Measurements from ENCODE around the gene ZNF138.
"Not testable (repeated sequence)": the region's sequence is repeated elsewhere in the genome, so short reads cannot be mapped to it uniquely, and the experiment has no call there.

Gene ZNF138

DNA sequence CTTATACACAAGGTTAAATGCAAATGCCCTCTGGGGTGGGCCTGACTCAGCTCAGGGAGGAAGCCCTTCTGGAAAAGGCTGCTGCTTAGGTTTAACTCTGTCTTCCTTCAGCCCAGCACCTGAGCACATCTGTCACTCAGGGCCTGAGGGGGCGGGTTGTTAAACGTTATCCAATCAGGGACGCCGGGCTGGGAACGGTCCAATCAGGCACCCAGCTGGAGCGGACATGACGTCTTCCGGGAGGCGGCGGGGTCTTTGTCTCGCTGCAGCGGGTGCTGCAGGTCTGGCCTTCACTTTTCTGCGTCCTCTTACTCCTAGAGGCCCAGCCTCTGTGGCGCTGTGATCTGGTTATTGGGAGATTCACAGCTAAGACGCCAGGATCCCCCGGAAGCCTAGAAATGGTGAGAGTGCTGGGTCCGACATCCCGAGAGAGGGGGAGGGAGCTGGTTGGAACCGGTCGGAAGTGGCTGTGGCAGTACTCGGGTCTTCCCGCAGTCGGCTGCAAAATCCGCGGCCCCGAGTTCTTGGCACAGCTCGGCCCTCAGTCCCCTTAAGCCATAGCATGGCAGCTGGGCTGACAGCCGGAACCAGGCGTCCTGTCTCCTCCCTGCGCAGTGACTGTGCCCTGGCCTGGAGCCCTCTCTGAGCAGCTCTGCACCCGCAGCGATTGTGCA, at the start of gene ZNF138:
Gene ZNF138 (plus strand): TSS at position 258 of the 674 bp plus-strand sequence. CDS start 141 bp downstream, at position 399.
- peak; percentile 64 for DNase-seq

DNA sequence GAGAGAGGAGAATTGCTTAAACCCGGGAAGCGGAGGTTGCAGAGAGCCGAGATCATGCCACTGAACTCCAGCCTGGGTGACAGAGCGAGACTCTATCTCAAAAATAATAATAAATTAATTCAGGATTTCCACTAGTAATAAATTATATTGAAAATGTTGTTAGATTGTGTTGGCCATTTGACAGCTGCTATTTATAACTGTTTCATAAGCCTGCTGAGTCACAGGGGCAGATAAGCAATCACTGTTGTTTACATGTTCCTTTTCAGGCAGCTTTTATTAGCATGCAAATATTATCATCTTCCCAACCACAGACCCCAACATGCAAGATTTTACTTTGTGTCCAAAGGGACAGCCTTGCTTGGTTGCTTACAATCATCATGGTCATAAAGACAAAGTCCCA, 49.5 kb upstream of the ZNF138 start:
- DNase-seq, result no peak

DNA sequence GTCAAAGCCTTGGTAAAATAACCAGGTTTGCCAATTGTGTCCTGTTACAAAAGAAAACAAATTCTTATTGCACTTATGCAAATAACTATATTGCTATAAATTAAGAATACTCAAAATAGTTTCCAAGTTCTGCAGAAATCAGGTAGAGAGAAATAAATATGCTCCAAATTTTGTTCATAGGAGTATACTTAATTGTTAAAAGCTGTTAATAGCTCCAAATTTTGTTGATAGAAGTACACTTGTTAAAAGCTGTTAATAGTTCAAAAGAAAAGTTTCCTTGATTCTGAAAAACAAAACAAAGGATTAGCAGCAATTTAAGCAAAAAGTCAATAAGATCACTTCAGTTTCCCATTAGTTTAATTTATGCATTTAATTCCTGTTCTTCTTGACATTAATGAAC, 46.4 kb upstream of the ZNF138 start:
- DNase-seq, result no peak

DNA sequence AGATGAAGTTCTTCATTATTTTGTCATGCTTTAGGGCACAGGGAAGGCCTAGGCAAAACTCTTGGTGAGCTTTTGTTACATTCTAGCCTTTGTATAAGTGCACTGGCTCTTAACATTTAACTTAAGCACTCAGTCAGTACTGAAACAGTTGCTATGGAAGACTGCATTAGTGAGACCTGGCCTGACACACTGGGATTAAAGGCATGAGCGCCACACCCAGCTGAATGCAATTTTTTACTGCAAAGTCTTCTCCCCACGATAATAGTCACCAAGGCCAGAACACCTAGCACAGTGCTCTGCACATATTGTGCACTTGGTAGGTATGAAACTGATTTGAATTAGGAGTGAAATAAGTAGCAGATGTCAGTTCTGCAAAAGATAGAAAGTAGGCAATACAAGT, 41.2 kb upstream of the ZNF138 start:
- no peak for DNase-seq

DNA sequence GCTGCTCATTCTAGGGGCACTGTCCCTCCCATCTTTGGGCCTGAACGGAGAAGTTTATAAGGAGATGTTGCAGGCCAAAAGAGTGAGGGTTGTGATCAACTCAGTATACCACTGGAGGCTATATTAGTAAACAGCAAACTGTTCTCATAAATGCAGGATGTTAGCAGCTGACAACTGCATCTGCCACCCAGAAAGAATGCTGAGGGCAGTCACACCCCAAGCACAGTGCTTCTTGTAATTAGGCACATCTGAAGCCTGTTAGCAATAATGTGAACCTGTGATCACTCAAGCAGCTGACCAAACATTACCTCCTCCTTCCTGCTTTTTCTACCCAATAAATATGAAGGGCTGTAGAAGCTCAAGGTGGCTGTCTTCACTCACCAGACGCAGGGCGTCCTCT, 38.4 kb upstream of the ZNF138 start:
- DNase-seq, result no peak

DNA sequence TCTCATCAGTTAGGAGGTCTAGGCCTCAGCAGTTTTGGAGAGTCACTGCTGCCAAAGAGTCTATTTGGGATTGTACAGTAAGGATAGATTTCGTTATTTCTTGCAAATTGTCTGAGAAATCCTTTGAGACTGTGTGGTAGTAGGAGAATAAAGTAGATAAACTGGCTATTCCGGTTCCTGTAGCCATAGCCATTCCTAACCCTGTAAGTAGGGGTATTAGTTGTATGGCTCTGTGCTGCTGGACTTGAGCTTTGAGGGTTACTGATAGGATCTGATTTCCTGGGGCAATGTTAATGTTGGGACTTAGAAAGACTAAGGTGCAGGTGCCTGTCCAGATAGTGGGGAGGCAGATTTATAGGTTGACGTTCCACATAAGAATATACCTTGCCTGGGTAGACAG, 36.1 kb upstream of the ZNF138 start:
- no peak for DNase-seq

DNA sequence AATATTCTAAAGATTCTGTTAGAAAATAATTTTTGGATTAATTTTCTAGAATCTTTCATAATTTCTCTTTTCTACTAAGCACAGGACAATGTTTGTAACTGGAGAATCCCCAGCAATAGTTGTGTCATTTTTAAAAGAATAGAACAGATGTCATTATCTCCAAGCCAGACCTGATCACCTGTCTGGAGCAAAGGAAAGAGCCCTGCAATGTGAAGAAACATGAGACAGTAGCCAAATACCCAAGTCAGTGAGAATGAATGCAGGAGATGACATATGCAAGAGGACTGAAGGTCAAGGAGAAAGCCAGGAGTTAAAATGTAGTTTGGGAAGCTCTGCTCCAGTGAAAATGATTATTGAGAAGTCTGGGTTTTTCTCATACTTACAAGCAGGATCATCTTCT, 25.4 kb upstream of the ZNF138 start:
- DNase-seq, result no peak

DNA sequence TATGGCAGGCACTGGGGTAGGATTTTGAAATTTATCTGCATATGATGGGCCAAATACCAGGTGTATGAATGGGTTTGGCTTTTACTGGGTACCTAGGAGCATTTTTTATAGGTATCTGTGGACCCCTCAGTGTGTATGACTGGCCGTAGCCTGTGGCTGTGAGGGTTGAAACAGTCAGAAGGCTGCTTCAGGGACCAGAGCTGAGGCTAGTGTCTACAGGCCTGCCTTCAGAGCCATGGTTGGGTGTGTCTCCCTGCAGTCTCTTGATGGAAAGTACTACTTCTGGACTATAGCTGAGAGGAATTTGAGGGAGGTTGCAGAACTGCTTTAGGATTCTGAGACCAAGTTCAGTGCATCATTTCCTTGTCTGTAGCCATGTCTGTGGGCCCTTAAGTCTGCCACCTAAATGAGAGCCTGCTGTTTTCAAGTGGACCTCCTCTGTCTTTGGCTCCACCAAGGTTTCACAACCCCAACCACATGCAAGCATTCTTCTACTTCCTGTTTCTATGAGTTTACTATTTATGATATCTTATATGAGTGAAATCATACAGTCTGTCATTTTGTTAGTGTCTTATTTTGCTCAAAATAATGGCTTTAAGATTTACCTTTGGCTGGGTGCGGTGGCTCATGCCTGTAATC, 19.9 kb upstream of the ZNF138 start:
- no peak for DNase-seq

DNA sequence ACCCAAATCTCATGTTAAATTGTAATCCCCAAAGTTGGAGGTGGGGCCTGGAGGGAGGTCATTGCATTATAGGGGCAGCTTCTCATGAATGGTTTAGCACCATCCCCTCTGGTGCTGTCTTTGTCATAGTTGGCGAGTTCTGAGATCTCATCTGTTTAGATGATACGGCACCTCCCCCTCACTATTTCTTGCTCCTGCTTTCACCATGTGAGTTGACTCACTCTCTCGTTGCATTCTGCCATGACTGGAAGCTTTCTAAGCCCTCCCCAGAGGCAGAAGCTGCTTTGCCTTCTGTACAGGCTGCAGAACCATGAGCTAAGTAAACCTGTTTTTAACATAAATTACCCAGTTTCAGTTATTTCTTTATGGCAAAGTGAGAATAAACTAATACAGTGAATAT, 18.9 kb upstream of the ZNF138 start:
- no peak for DNase-seq

DNA sequence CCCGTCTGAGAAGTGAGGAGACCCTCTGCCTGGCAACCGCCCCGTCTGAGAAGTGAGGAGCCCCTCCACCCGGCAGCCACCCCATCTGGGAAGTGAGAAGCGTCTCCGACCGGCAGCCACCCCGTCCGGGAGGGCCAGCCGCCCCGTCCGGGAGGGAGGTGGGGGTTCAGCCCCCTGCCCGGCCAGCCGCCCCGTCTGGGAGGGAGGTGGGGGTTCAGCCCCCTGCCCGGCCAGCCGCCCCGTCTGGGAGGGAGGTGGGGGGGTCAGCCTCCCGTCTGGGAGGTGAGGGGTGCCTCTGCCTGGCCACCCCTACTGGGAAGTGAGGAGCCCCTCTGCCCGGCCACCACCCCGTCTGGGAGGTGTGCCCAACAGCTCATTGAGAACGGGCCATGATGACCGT, 9.4 kb upstream of the ZNF138 start:
- DNase-seq, result not testable (repeated sequence)

DNA sequence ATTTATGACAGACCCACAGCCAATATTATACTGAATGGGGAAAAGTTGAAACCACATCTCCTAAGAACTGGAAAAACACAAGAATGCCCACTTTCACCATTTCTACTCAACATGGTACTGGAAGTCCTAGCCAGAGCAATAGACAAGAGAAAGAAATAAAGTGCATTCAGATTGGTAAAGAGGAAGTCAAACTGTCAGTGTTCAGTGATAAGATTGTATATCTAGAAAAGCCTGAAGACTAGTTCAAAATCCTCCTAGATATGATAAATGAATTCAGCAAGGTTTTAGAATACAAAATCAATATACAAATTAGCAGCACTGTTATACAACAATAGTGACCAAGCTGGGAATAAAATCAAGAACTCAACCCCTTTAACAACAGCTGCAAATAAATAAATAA, 6.9 kb upstream of the ZNF138 start:
- no peak for DNase-seq

DNA sequence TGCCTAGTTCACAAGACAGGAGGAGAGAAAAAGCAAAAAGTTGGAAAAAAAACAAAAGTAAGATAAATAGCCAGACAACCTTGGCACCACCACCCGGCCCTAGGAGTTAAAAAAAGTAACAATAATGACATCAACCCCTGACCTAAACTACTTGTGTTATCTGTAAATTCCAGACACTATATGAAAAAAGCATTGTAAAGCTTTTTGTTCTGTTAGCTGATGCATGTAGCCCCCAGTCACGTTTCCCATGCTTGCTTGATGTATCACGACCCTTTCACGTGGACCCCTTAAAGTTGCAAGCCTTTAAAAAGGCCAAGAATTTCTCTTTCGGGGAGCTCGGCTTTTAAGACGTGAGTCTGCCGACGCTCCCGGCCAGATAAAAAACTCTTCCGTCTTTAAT, 5.0 kb upstream of the ZNF138 start:
- DNase-seq, result not testable (repeated sequence)

DNA sequence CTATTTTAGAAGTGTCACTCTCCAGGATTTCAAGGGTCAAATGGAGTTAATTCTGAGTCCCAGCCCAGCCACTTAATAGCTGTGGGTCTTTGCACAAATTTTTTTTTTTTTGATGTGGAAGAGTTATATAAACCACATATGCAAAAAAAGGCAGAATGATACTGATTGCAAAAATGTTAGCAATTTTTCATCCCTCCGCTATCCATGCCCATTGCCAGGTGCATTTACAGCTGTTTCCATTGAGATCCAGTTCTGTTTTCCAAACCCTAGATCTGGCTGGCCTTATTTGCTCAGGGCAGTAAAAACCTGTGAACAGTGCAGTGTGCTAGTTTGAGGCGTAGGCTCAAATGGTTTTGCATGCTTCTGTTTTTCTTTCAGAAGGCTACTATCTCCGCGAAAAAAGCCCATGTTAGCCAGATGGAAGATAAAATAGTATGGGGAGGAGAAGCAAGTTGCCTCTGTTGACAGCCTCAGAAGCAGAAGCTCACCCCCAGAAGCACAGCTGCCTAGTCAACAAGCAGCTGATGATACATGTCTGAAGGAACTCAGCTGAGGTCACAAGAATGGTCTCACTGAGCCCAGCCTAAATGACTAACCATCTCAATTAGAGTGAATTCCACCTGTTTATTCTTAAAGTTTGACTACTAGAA, 997 bp upstream of the ZNF138 start:
- DNase-seq, result no peak

DNA sequence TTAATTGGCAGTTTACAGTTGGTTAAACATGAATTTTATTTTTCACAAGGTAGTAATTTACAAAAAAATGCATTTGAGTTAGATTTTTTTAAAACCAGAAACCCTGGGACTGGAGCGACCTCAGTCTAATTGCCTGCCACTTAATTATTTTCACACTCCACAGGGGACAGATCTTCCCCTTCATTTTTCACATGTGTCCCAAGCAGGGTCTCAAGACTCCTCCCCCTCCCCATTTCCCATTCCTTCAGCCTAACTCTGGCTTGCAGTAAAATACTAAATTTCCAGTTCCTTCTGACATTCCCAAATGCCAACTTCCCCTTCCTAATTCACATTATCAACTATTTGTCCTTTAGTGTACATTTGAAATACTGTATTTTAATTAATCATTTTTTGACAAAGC, 948 bp downstream of the ZNF138 start:
- DNase-seq, result no peak

DNA sequence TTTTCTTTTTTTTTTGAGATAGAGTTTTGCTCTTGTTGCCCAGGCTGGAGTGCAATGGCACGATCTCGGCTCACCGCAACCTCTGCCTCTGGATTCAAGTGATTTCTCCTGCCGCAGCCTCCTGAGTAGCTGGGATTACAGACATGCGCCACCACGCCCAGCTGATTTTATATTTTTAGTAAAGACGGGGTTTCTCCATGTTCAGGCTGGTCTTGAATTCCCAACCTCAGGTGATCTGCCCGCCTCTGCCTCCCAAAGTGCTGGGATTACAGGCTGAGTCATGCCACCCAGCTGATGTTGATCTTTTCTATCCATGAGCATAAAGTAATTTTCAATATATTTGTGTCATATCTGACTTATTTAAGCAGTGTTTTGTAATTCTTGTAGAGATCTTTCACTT, 4.9 kb downstream of the ZNF138 start:
- DNase-seq, result not testable (repeated sequence)

DNA sequence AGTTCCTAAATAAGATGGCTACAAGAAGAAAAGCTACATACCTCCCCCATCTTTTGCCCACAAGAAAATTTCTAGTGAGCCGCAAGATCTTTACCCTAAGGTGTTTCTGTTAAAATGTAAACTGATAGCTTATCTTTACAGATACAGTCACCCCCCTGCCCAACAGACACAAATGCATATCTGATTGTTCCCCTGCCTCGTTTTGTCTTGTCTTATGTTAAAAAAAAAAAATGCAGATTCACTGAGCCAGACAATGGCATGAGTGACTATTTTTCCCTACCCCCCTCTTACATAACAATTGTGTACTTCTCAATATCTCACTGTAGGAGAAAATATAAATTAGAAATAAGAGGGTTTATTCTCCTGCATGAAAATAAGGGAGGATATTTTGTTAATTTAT, 8.5 kb downstream of the ZNF138 start:
- DNase-seq, result no peak

DNA sequence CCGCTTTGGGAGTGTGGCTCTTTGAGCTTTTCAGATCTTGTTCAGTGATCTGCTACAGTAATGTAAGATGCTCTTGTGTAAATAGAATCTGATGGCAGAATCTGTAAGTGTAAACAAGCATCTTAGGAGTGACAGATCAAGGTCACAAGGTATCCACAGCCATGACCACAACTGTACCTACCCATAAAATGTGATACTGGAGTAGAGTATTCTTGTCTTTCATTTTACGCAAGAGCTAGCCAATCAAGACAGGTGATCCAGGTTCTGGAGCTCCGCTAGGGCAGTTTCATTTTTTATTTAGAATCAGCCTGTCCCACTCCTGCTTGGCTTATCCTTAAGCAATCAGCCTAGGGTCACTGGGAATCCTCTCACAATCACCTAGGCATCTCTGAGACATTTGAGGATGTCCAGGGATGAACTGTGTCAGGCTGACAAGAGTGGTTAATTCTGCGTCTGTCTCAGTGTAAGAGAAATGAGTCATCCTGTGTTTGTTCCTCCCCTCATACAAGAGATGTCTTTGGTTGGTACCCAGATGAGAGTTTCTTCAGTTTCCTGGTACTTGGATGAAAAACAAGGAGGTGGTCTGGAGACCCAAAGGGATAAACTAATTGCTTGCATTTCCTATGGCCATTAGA, 13.6 kb downstream of the ZNF138 start:
- no peak for DNase-seq

DNA sequence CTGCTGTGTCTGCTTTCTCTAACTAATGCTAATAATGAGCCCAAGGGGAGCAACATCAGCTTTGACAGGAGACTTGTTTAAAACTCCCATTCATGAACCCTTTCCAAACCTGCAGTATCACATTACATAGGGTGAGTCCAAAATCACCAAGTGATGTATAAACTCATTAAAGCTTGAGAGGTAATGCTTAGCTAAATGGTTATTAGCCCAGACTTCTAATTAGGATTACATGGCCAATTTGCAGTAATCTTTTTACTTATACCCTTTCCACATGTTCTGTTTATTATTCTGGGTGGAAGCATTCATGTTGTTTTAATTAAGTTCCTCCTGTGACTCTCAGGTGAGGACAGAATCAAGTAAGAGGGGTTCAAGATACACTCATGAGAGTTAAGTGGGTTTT, 17.5 kb downstream of the ZNF138 start:
- DNase-seq, result no peak

DNA sequence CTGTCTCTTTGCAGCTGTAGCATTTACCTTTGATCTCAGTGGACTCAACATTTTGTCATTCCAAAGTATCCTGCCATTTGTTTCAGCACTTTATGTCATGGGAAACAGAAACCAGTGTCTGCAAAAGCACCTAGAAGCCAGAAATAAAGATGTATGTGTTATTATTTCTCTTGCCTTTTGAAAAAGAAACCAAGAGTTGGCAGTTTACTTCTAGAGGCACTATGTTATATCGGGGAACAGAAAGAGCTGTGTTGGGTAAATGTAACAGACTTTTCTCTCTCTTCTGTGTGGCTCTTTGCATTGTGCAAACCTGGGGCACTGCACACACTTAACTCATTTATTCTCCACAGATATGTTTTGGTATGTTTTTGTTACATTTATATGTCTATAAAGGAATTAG, 36.7 kb downstream of the ZNF138 start:
- DNase-seq, result no peak

DNA sequence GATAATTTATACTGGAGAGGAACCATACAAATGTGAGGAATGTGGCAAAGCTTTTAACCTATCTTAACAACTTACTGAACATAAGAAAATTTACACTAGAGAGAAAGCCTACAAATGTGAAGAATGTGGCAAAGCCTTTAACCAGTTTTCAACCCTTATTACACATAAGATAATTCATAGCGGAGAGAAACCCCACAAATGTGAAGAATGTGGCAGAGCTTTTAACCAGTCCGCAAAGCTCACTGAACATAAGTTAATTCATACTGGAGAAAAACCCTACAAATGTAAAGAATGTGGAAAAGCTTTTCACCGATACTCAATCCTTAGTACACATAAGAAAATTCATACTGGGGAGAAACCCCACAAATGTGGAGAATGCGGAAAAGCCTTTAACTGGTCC, 37.9 kb downstream of the ZNF138 start:
- no peak for DNase-seq

DNA sequence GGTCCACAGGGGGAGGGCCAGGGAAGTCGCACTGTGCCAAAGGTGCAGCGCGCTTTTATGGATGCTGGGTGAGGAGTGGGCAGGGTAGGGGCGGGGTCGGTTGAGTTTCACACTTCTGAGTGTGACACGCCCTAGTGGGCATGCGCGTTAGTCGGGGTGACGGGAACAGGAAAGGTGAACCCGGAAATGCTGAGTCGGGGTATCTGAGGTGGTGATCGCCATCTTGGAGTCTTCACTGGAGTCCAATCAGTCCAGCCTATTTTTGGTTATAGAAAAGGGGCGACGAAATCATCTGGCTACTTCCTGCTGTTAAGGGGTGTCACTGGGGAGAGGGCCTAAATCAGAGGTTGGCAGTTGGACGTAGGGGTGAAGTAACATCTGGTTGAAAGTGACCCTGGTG, 40.8 kb downstream of the ZNF138 start:
- no peak for DNase-seq

DNA sequence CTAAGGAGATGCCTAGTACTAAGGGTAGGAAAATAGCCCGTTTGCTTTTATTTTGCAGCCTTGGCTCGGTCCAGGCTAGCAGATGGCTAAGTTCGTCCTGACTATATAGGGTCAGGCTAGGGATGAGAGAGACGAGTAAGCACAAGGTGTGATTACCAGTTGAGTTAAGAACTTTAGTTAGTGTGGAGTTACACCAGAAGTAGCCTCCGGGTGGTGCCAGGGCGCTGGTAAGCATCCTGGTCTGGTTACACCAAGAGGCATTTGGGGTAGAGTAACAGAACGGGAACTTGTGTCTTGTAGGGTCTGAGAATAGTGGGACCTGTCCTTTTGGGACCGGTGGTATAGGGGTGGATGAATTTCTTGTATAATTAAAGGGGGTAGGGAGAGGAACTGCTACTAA, 41.6 kb downstream of the ZNF138 start:
- not testable (repeated sequence) for DNase-seq

DNA sequence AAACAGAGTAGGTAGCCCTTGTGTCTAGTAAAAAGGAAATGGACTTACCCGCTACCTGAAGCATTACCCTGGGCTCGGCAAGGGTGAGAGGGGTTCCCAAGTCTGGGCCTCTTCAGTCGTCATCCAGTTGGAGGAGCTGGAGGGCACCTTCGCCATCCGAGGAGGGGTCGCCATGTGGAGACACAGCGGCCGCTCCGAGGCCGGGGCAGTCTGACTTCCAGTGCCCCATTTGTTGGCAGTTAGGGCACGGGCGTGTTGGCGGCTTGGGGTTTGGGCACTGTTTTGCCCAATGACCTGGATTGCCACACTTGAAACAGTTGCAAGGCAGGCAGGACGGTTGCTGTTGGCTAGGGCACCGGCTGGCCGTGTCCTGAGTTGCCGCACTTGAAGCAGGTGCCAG, 43.8 kb downstream of the ZNF138 start:
- not testable (repeated sequence) for DNase-seq

DNA sequence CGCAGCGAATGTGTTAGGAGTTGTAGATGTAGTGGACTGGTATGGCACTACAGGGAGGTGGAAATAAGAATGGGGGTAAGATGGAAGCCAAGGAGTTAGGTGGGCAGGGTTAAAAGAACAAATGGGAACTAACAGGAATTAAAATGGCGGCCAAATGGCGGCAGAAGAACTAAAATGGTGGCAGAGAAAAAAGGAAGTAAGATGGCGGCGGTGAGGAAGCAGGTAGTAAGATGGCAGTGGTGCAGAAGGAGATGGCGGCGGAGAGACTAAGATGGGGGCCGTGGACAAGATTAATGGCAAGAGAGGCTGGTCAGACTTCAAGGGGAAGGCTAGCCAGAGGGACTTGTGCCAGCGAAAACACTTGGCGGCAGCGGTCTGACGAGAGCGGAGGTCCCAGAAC, 44.5 kb downstream of the ZNF138 start:
- DNase-seq, result no peak
